Mucosa of descending colon (tissue), 3 donors: ENCODE measurements around the gene HSFX3. TPM values are rescaled to one million over a fixed set of nuclear protein-coding genes. Genes with fewer than 3 reads are reported as not detected.
"Not testable (repeated sequence)": the region's sequence is repeated elsewhere in the genome, so short reads cannot be mapped to it uniquely, and the experiment has no call there.

ENCODE experiments used
- ATAC-seq: fragments of 200-7000 bp; cut with Tn5 transposase; one replicate; pipeline ENCODE4 v1.9.1; 2020; ENCODE audit warnings: mild to moderate bottlenecking, moderate library complexity
- DNase-seq, 3 donors: peaks; one replicate each; pipeline ENCODE4 v3.0.0-alpha.2; 2020
- H3K36me3 ChIP-seq: fragments of 200-600 bp; one replicate; pipeline ENCODE4 v1.8.0; 2021; ENCODE audit warnings: low read depth, mild to moderate bottlenecking
- H3K4me1 ChIP-seq: fragments of 200-600 bp; one replicate; pipeline ENCODE4 v1.8.0; 2021; ENCODE audit warnings: low read depth, mild to moderate bottlenecking
- H3K4me3 ChIP-seq: fragments of 200-600 bp; one replicate; pipeline ENCODE4 v1.8.0; 2021; ENCODE audit warnings: mild to moderate bottlenecking
- H3K9me3 ChIP-seq: fragments of 200-600 bp; one replicate; pipeline ENCODE4 v1.8.0; 2021; ENCODE audit warnings: mild to moderate bottlenecking
- CTCF ChIP-seq: fragments of 200-600 bp; IDR thresholded peaks from one replicate; pipeline ENCODE4 v1.8.0; 2022; ENCODE audit warnings: antibody characterized with exemption, mild to moderate bottlenecking
- intact Hi-C, 2 donors: fragments of 100-400 bp; cut with DNase I in 1 of 2; cut with micrococcal nuclease in 1 of 2; formaldehyde crosslinking; loops; one replicate each; pipeline versions ENCODE4 v1.11.0 to v1.11.1; 2022; cut with DNase I, micrococcal nuclease
- total RNA-seq, 3 donors: library from RNA; stranded (reverse); fragmentation: NEBNext Ultra II Directional in 2 of 3; extraction: Animal tissue kit (Norgen Biotek cat#: 25700) in 2 of 3; gene quantifications; one replicate each; pipeline versions ENCODE4 v1.2.1 to v1.2.4, GENCODE V29; 2021 to 2023
- donor health status: DM: no; HTN: no; CAD: no; lungs with moderate emphysema.
- donor health status: DM: no; HTN: no; CAD: no.
- donor health status: DM: no; HTN: yes; CAD: no.

HSFX3 gene
- total RNA-seq, 3 donors from 2014 or later, result not detected

- intact Hi-C loops, result no loop called here
- Histone ChIP-seq H3K4me3 (no peak overlapping the region), H3K36me3 (no peaks in the 10 kb centered on the region), H3K9me3 (no peaks in the 10 kb centered on the region), H3K4me1 (no peaks in the 10 kb centered on the region)
- no peak for ATAC-seq
- DNase-seq, result no peak
- TF ChIP-seq CTCF, result no peak
Observed at GRCh38 chrX:149570668-149571067, 20.9 kb upstream of the HSFX3 start.

GRCh38 chrX:149569770-149570169 is 20.0 kb upstream of the HSFX3 start:
- no peak for DNase-seq
- no peak for ATAC-seq
- H3K9me3 ChIP-seq, result no peaks in the 10 kb centered on the region

GRCh38 chrX:149568701-149569296 is 19.1 kb upstream of the HSFX3 start:
- no peaks in the 10 kb centered on the region for H3K9me3 ChIP-seq
- ATAC-seq, result no peak

More at GRCh38 chrX:149569770-149570169, 20.0 kb upstream of the HSFX3 start:
- TF ChIP-seq CTCF, result no peak
- Histone ChIP-seq H3K36me3 (no peaks in the 10 kb centered on the region), H3K4me3 (no peak overlapping the region), H3K4me1 (no peaks in the 10 kb centered on the region)
- intact Hi-C loops, result no loop called here

GRCh38 chrX:149567621-149568417 is 18.1 kb upstream of the HSFX3 start:
- no peak for TF ChIP-seq CTCF
- no peaks in the 10 kb centered on the region for H3K36me3 ChIP-seq
- H3K4me1 ChIP-seq, result no peaks in the 10 kb centered on the region
- H3K9me3 ChIP-seq, result no peaks in the 10 kb centered on the region
- H3K4me3 ChIP-seq, result no peak overlapping the region
- ATAC-seq (no peak), DNase-seq (no peak)
- intact Hi-C loops, result no loop called here

More at GRCh38 chrX:149568701-149569296, 19.1 kb upstream of the HSFX3 start:
- TF ChIP-seq CTCF, result no peak
- H3K4me3 ChIP-seq, result no peak overlapping the region
- H3K36me3 ChIP-seq, result no peaks in the 10 kb centered on the region
- DNase-seq, result no peak
- H3K4me1 ChIP-seq, result no peaks in the 10 kb centered on the region
- intact Hi-C loops, result no loop called here

- TF ChIP-seq CTCF, result no peak
- H3K9me3 ChIP-seq, result no peaks in the 10 kb centered on the region
- no peaks in the 10 kb centered on the region for H3K36me3 ChIP-seq
- intact Hi-C loops, result no loop called here
- no peaks in the 10 kb centered on the region for H3K4me1 ChIP-seq
- DNase-seq (no peak), ATAC-seq (no peak)
- H3K4me3 ChIP-seq, result no peak overlapping the region
Observed at GRCh38 chrX:149563359-149563758, 13.6 kb upstream of the HSFX3 start.

- H3K4me3 ChIP-seq, H3K36me3 ChIP-seq, H3K9me3 ChIP-seq, intact Hi-C loops, ATAC-seq, H3K4me1 ChIP-seq, DNase-seq: not testable (repeated sequence)
Observed at GRCh38 chrX:149555251-149555650, 5.5 kb upstream of the HSFX3 start.

GRCh38 chrX:149551939-149552248 is 2.2 kb upstream of the HSFX3 start:
- H3K4me1 ChIP-seq, H3K9me3 ChIP-seq, H3K4me3 ChIP-seq, H3K36me3 ChIP-seq, intact Hi-C loops, ATAC-seq, DNase-seq: not testable (repeated sequence)

GRCh38 chrX:149551245-149551938 is 1.7 kb upstream of the HSFX3 start:
- H3K4me1 ChIP-seq, ATAC-seq, H3K9me3 ChIP-seq, H3K4me3 ChIP-seq, DNase-seq, intact Hi-C loops, H3K36me3 ChIP-seq: not testable (repeated sequence)

GRCh38 chrX:149550454-149550853 is 730 bp upstream of the HSFX3 start:
- ATAC-seq, DNase-seq, H3K4me1 ChIP-seq, H3K4me3 ChIP-seq, intact Hi-C loops, H3K36me3 ChIP-seq, H3K9me3 ChIP-seq: not testable (repeated sequence)
